Measurements from ENCODE around the gene LRRC61.
"Not testable (repeated sequence)": the region's sequence is repeated elsewhere in the genome, so short reads cannot be mapped to it uniquely, and the experiment has no call there.

- not testable (repeated sequence) for TF ChIP-seq CTCF (conservative IDR thresholded peaks at IDR 0.05; ENCODE audit: low read depth in 2 of 2); POLR2AphosphoS5 (IDR thresholded peaks at IDR 0.05; ENCODE audit: low read depth); EZH2phosphoT487 (IDR thresholded peaks at IDR 0.05; ENCODE audit: unreplicated experiment)
Measured at GRCh38 chr7:150305259-150305902, 17.8 kb upstream of the LRRC61 start.
